Mesothelial cell of epicardium (in vitro differentiated cells): ENCODE measurements around the gene C1GALT1C1. TPM values are rescaled to one million over a fixed set of nuclear protein-coding genes. Genes with fewer than 3 reads are reported as not detected.

Experiments
- DNase-seq, 2 experiments: peaks; one replicate each; pipeline ENCODE4 v3.0.0; 2021; ENCODE audit warnings: low spot score in 2 of 2; ENCODE audit not compliant: unreplicated experiment in 2 of 2
- H3K27ac Mint-ChIP-seq: 2 replicates; pipeline ENCODE4 v1.8.0; 2021; ENCODE audit warnings: mixed read lengths
- H3K27me3 Mint-ChIP-seq: 2 replicates; pipeline ENCODE4 v1.8.0; 2021; ENCODE audit warnings: low read depth, mixed read lengths
- H3K36me3 Mint-ChIP-seq: 2 replicates; pipeline ENCODE4 v1.8.0; 2021; ENCODE audit warnings: mixed read lengths
- H3K4me1 Mint-ChIP-seq: 2 replicates; pipeline ENCODE4 v1.8.0; 2021; ENCODE audit warnings: mixed read lengths
- H3K4me3 Mint-ChIP-seq: 2 replicates; pipeline ENCODE4 v1.8.0; 2021; ENCODE audit warnings: mild to moderate bottlenecking, moderate library complexity, mixed read lengths
- H3K9me3 Mint-ChIP-seq: 2 replicates; pipeline ENCODE4 v1.8.0; 2021; ENCODE audit warnings: mixed read lengths
- CTCF ChIP-seq: fragments of 200-600 bp; sonication (generic); IDR thresholded peaks from one replicate; pipeline ENCODE4 v1.5.0; 2021; ENCODE audit warnings: antibody characterized with exemption; ENCODE audit not compliant: unreplicated experiment
- total RNA-seq: library from RNA; stranded (reverse); gene quantifications from 3 replicates; pipeline ENCODE4 v1.2.1, GENCODE V29; 2021

C1GALT1C1 gene
- 12.7 to 12.9 TPM (median 12.8 TPM) in 3 replicates for total RNA-seq

DNA sequence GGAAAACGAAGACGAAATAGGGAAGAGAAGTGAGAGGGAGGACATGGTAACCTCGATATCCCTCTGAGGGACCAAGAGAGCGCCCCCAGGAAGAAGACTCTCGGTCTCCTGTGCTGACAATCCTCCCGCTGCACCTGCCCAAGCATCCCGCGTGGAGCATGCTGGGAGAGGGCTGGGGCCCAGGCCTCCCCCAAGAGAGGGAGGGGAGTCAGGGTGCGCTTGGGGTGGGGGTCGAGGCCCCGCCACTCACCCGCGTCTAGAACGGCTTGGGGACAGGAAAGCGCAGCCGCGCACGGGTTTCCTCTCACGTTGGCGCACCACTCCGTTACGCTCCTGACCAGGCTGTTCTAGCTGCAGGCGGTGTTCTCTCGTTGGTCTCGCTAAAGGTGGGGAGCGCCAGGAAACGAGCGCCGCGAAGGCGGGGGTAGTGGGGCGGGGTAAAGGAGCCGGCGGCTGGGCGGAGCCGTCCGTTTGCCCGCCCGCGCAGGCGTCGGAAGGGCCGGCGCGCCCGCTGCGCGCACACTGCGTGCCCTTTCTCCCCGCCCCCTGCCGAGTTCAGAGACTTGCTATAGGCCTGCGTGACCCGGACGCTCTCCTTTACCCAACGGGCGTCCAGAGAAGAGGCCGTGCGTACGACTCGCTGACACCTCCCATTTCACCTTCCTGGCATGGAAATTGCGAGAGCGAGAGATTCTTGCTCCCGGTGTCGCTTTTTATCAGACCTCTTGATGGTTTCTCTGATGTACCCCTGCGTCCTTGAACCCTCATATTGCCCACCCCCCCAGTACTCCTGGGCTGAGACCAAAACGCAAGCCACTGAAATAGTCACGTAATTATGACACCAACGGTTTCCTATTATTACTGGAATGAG, at the start of gene C1GALT1C1:
Gene C1GALT1C1 (minus strand): TSS at position 388 of the 871 bp plus-strand sequence. CDS start 2,888 bp downstream, outside the sequence.
- H3K36me3 Mint-ChIP-seq: no peaks in the 10 kb centered on the region
- no peaks in the 10 kb centered on the region for H3K4me1 Mint-ChIP-seq
- H3K27me3 Mint-ChIP-seq: no peaks in the 10 kb centered on the region
- H3K27ac Mint-ChIP-seq: peak within 1 kb of the TSS; percentile 95
- DNase-seq: peak; percentile 75 to 86
- H3K4me3 Mint-ChIP-seq: peak within 1 kb of the TSS; percentile 78
- H3K9me3 Mint-ChIP-seq: peaks cover 9% of the 10 kb centered on the region
- no peak for TF ChIP-seq CTCF

GRCh38 chrX:120677004-120677652, 47.3 kb upstream of the C1GALT1C1 start:
- H3K36me3 Mint-ChIP-seq: no peaks in the 10 kb centered on the region
- peaks cover 46% of the 10 kb centered on the region for H3K9me3 Mint-ChIP-seq
- H3K27me3 Mint-ChIP-seq: peaks cover 7% of the 10 kb centered on the region
- no peak overlapping the region for H3K4me3 Mint-ChIP-seq
- TF ChIP-seq CTCF: no peak
- peaks cover under 1% of the 10 kb centered on the region for H3K4me1 Mint-ChIP-seq
- DNase-seq: no peak
- H3K27ac Mint-ChIP-seq: no peak overlapping the region

GRCh38 chrX:120672841-120673530, 43.1 kb upstream of the C1GALT1C1 start:
- H3K27me3 Mint-ChIP-seq: no peaks in the 10 kb centered on the region
- no peaks in the 10 kb centered on the region for H3K36me3 Mint-ChIP-seq
- peaks cover 34% of the 10 kb centered on the region for H3K9me3 Mint-ChIP-seq
- no peak overlapping the region for H3K4me3 Mint-ChIP-seq
- TF ChIP-seq CTCF: no peak
- no peak overlapping the region for H3K27ac Mint-ChIP-seq
- H3K4me1 Mint-ChIP-seq: peaks cover 3% of the 10 kb centered on the region
- no peak for DNase-seq

GRCh38 chrX:120672389-120672788, 42.5 kb upstream of the C1GALT1C1 start:
- no peak overlapping the region for H3K27ac Mint-ChIP-seq
- no peaks in the 10 kb centered on the region for H3K27me3 Mint-ChIP-seq
- TF ChIP-seq CTCF: no peak
- no peak for DNase-seq
- no peak overlapping the region for H3K4me3 Mint-ChIP-seq
- peaks cover 3% of the 10 kb centered on the region for H3K4me1 Mint-ChIP-seq
- peaks cover 32% of the 10 kb centered on the region for H3K9me3 Mint-ChIP-seq
- H3K36me3 Mint-ChIP-seq: no peaks in the 10 kb centered on the region

DNA sequence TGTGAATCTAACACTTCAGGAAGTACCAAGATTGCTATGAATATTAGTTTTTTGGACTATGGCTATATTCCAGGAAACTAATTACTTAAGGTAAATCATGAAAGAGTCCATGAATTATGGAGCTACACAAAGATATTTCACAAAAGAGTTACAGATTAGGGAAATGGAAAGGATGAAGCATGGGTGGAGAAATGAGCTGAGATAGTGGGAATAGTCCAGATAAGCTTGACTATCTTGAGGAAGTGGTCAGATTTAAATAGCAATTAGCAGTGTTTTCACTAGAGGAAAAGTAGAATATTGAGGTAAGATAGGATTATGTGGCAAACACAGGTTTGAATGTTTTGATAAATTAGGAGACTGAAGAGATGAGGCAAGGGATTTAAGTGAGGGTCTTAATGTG, 42.1 kb upstream of the C1GALT1C1 start:
- no peak for TF ChIP-seq CTCF
- Mint-ChIP-seq H3K4me3 (no peak overlapping the region), H3K27me3 (no peaks in the 10 kb centered on the region), H3K4me1 (peaks cover 3% of the 10 kb centered on the region), H3K27ac (no peak overlapping the region), H3K9me3 (peaks cover 29% of the 10 kb centered on the region), H3K36me3 (no peaks in the 10 kb centered on the region)
- no peak for DNase-seq
